ENCODE measurements around the gene G2E3. TPM values are rescaled to one million over a fixed set of nuclear protein-coding genes. Genes with fewer than 3 reads are reported as not detected.
A peak's percentile ranks its signal among the peaks of the same experiment; 100 is the strongest.
"Not testable (repeated sequence)": the region's sequence is repeated elsewhere in the genome, so short reads cannot be mapped to it uniquely, and the experiment has no call there.

G2E3 gene
- 18.9 and 39.7 TPM in 2 replicates for total RNA-seq

- peak; percentile 90 for DNase-seq
Observed at GRCh38 chr14:30558675-30559555, at the start of gene G2E3. TSS of gene G2E3 (plus strand) at chr14:30559158. CDS start at chr14:30581080, 21,922 bp downstream.

GRCh38 chr14:30517737-30518136 is 41.2 kb upstream of the G2E3 start:
- no peak for DNase-seq

GRCh38 chr14:30518867-30519560 is 39.9 kb upstream of the G2E3 start:
- no peak for DNase-seq

- DNase-seq = no peak
Observed at GRCh38 chr14:30519961-30520360, 39.0 kb upstream of the G2E3 start.

GRCh38 chr14:30520536-30520935 is 38.4 kb upstream of the G2E3 start:
- no peak for DNase-seq

GRCh38 chr14:30521899-30522736 is 36.8 kb upstream of the G2E3 start:
- peak; percentile 63 for DNase-seq

GRCh38 chr14:30525833-30526232 is 33.1 kb upstream of the G2E3 start:
- no peak for DNase-seq

GRCh38 chr14:30527196-30527595 is 31.8 kb upstream of the G2E3 start:
- DNase-seq = no peak

- no peak for DNase-seq
Observed at GRCh38 chr14:30528119-30528518, 30.8 kb upstream of the G2E3 start.

- no peak for DNase-seq
Observed at GRCh38 chr14:30528778-30529642, 29.9 kb upstream of the G2E3 start.

GRCh38 chr14:30532264-30532663 is 26.7 kb upstream of the G2E3 start:
- DNase-seq = no peak

- DNase-seq = no peak
Observed at GRCh38 chr14:30533126-30533525, 25.8 kb upstream of the G2E3 start.

GRCh38 chr14:30541318-30541717 is 17.6 kb upstream of the G2E3 start:
- no peak for DNase-seq

- not testable (repeated sequence) for DNase-seq
Observed at GRCh38 chr14:30546735-30547134, 12.2 kb upstream of the G2E3 start.

- DNase-seq = no peak
Observed at GRCh38 chr14:30547388-30548048, 11.4 kb upstream of the G2E3 start.

GRCh38 chr14:30550335-30550734 is 8.6 kb upstream of the G2E3 start:
- DNase-seq = no peak

GRCh38 chr14:30551460-30551859 is 7.5 kb upstream of the G2E3 start:
- no peak for DNase-seq

GRCh38 chr14:30553311-30553989 is 5.5 kb upstream of the G2E3 start:
- no peak for DNase-seq

- no peak for DNase-seq
Observed at GRCh38 chr14:30558362-30558674, 640 bp upstream of the G2E3 start.

- DNase-seq = peak; percentile 54
Observed at GRCh38 chr14:30559638-30560091, 707 bp downstream of the G2E3 start.

GRCh38 chr14:30560581-30560980 is 1.6 kb downstream of the G2E3 start:
- DNase-seq = no peak

Data from dermis blood vessel endothelial cell (primary cell).